Activated T-cell treated with anti-CD3 and anti-CD28 coated beads for 24 hours (primary cell): ENCODE results near the gene GYG2.
"Not testable (repeated sequence)": the region's sequence is repeated elsewhere in the genome, so short reads cannot be mapped to it uniquely, and the experiment has no call there.

Source experiments
- DNase-seq: peaks from one replicate; pipeline ENCODE4 v3.0.0-alpha.2; 2020; ENCODE audit warnings: low read depth

The GYG2 gene

DNA sequence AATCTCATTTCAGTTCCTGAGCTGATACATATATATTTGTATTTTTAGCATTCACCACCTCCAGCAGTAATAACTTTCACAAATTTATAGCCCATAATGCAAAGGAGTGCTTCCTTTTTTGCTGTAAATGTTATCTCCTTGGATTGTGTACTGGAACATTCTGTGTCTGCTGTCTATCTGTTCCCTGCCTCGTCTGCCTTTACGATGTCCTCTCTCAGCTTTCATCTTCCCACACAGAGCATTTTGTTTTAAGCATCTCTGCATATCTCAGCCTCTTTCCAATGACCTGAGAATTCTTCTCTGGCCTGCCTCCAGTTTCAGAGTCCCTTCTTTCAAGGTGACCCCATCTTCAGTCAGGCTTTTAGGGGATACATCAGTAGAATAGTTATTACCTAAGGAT is 43.1 kb downstream of the GYG2 start:
- no peak for DNase-seq

DNA sequence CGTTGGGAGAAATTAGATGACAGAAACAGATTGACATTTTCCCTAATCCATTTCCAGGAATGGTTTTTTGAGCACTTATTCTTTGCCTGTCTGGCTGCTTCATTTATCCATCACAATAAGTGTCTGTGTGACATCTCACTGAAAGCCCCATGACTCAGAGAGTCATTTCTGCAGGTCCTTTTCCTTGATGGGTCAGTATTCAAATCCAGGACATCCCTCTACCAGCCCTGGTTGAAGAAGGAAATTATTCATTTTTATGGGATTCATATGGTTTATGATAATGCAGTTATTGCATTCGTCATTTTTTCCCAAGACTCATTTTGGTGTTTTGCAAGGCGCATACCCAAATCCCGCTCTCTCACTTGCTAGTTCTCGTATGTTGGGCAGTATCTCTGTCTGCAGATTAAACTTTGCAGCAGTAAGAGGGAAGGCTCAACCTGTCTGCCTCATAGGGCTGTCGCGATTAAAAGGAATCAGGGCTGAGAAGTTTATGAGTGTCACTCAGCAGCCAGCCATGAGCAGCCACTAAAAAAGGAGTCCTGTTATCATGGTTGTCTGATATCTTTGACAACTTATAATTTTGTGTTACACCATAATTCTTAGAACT is 44.0 kb downstream of the GYG2 start:
- no peak for DNase-seq

DNA sequence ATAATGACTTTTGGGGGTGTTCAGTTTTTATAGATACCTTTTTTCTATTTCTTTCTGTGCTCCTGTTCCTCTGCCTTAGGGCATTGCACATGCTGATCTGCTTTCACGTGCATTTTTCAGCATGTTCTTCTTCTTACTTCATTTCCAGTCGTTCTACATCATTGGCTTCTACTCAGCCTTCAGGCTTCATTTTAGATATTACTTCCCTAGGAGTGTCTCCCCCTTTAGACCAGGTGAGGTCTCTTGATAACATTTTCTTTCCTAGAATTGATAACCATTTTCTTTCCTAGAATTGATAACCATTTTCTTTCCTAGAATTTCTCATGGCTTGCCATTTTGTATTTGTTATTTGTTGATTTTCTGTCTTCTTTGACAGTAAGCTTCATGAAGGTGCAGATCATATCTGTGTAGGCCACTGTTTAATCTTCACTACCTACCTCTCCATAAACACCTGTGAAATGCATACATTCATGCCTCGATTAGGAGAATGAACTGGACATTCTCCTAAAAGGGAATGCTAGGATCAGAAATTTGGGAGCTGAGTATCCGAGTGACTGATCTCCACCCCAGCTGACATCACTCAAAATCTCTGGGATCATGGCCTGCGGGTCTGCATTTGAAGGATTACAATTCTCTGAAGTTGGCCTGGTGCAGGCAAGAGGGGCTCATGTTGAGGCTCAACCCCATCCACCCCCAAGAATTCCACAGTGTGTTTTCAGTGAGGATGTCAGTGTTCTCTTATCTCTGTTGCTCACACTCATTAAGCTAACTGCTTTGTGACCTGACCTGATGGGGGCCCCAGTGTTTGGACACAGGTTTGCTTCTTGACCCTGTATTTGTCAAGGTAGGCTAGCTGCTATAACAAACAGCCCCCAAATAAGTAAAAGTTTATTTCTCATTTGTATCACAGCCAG is 45.7 kb downstream of the GYG2 start:
- no peak for DNase-seq

DNA sequence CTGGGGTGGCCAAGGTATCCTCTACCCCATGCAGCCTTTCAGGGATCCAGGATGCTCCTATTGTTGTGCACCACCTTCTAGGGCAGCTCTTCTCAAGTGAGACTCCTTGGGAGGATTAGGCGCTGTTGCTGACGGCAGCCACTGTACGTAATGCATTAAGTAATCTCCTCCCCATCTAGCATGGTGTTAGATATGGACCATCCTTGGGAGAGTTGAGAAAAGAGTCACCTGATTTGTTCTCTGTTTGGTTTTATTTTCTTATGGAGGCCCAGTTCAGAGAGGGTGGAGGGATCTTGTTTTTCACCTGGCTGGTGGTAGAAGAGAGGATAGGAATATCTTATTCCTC is 46.4 kb downstream of the GYG2 start:
- no peak for DNase-seq

GRCh38 chrX:2875798-2876399 is 47.2 kb downstream of the GYG2 start:
- DNase-seq, result no peak

DNA sequence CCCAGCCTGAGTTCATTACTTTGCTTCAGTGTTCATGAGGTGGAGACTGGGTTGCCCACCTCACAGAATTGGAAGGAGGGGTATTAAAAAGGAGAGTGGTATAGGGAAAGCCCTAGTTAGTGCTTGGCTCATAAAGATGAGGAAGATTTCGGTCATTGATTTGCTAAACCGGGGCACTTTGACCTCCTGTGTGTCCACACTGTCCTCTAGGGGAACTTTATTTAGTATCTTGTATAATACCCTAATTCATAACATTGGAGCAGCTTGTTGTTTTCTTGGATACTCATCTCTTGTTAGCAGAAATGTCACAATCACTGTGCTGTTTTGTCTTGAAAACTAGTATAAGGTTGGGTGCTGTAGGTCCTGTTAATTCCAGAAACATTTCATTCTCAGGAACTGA is 49.8 kb downstream of the GYG2 start:
- DNase-seq, result no peak

- DNase-seq, result no peak
Observed at GRCh38 chrX:2879670-2880069, 50.9 kb downstream of the GYG2 start.

- no peak for DNase-seq
Observed at GRCh38 chrX:2883770-2884169, 55.0 kb downstream of the GYG2 start.

- no peak for DNase-seq
Observed at GRCh38 chrX:2888309-2888708, 59.6 kb downstream of the GYG2 start.

DNA sequence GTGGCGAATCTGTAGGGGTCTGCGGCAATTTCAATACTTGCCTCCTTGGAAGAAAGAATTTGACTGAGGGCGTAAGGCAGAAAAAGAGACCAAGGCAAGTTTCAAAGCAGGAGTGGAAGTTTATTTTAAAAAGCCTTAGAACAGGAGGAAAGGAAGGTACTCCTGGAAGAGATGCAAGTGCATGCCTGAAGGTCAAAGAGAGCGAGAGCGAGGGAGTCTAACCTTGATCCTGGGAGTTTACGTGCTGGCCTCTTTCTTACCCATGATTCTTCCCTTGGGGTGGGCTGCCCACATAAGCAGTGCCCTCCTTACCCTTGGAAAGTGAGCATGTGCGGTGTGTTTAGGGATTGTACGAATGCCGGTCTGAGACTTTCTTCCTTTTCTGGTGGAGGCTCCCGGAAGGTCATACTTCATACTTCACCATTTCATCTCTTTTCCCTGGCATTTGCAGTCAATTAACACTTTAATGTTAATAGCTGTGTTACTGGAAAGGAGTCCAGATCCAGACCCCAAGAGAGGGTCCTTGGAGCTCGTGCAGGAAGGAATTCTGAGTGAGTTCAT is 60.4 kb downstream of the GYG2 start:
- no peak for DNase-seq

DNA sequence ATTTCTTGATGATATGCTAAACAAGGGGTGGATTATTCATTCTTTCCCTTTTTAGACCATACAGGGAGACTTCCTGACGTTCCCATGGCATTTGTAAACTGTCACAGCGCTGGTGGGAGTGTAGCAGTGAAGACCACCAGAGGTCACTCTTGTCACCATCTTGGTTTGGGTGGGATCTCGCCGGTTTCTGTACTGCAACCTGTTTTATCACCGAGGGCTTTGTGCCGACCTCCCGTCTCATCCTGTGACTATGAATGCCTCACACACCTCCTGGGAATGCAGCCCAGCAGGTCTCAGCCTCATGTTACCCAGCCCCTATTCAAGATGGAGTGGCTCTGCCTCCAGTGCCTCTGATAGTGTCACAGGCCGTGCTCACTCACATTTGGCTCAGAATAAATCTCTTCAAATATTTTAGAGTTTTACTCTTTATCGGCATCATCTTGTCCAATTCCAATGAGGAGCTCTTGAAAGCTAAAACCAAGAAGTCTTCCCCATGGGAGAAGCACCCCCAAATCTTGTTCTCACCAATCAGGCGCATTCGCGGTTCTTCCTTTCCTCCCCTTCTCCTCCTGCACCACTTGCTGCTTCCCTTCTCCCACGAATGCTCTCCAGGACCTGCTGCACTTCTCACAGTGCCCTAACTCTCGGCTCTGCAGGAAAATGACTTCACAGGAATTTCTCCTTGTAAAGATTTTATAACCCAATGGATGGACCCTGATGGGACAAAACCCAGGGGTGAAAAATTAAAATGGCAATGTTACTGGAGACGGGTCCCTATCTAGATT is 61.2 kb downstream of the GYG2 start:
- DNase-seq, result not testable (repeated sequence)

GRCh38 chrX:2890536-2891460 is 62.1 kb downstream of the GYG2 start:
- not testable (repeated sequence) for DNase-seq

- no peak for DNase-seq
Observed at GRCh38 chrX:2892816-2893215, 64.1 kb downstream of the GYG2 start.

DNA sequence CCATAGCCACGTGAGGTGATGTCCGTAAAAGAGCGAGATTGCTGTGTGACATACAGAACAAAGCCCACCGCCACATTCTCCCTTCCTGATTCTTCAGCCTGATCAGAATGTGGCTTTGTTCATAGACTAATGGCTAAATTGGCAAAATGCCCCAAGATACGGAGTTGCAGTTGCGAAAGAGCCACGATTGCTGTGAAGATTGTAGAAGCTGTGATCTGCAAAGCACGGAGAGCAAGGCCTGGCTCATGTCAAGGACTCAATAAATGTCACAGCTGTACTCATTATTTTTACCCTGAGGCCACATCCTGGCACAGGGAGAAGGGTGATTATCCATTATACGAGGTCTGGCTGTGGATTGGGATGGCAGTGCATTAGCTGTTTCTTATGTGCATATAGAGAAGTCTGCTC is 66.2 kb downstream of the GYG2 start:
- no peak for DNase-seq

DNA sequence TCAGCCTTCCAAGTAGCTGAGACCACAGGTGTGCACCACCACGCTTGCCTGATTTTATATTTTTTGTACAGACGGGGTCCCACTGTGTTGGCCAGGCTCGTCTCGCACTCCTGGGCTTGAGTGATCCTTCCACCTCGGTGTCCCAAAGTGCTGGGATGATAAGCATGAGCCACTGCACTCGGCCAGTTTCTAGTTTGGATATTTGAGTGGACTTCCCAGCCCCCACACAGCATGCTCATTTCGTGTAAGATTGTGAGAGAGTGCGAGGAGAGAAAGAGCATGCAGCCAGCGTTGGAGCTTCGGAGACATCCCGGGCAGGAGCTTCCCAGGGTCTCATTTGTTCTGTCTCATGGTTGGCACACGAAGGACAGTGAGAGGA is 68.6 kb downstream of the GYG2 start:
- DNase-seq, result no peak

- not testable (repeated sequence) for DNase-seq
Observed at GRCh38 chrX:2897690-2898623, 69.2 kb downstream of the GYG2 start.

DNA sequence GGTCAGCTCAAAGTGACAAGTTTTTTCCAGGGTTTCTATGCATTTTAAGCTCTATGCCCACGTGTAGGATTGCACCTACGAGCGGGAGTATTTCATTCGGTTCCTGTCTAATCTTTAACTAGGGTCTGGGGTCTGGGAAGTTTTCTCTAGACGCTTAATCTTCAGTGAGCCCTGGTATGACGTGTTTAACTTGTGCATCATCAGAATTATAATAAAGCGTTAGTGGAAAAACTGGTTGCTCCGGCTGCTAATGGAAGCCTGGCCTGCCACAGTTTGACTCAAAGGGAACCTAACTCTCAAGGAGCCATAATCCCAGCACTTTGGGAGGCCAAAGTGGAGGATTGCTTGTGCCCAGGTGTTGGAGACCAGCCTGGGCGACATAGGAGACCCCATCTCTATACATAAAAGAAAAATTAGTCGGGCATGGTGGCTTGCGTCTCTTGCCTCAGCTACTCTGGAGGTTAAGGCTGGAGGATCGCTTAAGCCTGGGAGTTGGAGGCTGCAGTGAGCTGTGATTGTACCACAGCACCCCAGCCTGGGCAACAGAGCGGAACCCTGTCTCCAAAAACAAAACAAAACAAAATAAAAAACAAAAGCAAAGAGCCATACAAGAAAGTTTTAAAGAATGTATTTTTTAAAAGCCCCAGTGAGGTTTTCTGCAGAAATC is 70.2 kb downstream of the GYG2 start:
- DNase-seq, result no peak

- DNase-seq, result no peak
Observed at GRCh38 chrX:2901367-2902036, 72.8 kb downstream of the GYG2 start.

DNA sequence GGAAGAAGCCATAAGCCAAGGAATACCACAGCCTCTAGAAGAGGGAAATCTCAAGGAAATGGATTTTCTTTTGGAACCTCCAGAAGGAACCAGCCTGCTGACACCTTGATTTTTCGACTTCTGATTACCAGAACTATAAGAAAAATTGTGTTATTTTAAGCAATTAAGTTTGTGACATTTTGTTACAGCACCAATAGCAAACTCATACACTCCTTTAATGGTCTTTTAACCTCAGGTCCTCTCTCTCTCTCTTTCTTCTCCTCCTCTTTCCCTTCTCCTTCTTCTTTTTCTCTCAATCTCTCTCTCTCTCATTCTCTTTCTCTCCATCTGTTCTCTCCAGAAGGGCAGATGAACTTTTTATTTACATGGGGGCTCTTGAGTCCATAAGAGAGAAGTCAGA is 74.1 kb downstream of the GYG2 start:
- no peak for DNase-seq
